IMR-90 (cell line): ENCODE data around the gene DCLK1. TPM values are rescaled to one million over a fixed set of nuclear protein-coding genes. Genes with fewer than 3 reads are reported as not detected.

Source experiments
- ATAC-seq: fragments of 200-7000 bp; cut with Tn5 transposase; 2 replicates; pipeline ENCODE4 v1.9.1; 2020; ENCODE audit warnings: low read depth, mild to moderate bottlenecking, moderate library complexity
- BruUV-seq: library from RNA; stranded (reverse); fragments of 400-500 nt; replicated peaks from 2 replicates; lab custom pipeline; 2021; lab: Mats Ljungman, UMichigan
- CTCF ChIA-PET: fragments of 300-600 bp; formaldehyde crosslinking; extraction: SDS; loops from one replicate; lab custom pipeline; 2021; ENCODE audit warnings: antibody characterized with exemption; lab: Yijun Ruan, JAX
- POLR2A ChIA-PET: fragments of 300-600 bp; sonication (Branson Sonifier 250); formaldehyde crosslinking; loops from one replicate; lab custom pipeline; 2022; ENCODE audit warnings: antibody characterized with exemption; ENCODE audit not compliant: unreplicated experiment; lab: Charles Lee
- DNase-seq: peaks from one replicate; pipeline ENCODE4 v3.0.0; 2013
- H2AFZ ChIP-seq: replicated peaks from 2 replicates; pipeline ENCODE3; 2013; ENCODE audit warnings: low read length, mild to moderate bottlenecking; ENCODE audit not compliant: poor library complexity
- H2AK5ac ChIP-seq: 2 replicates; pipeline ENCODE4 v1.6.1; 2013; ENCODE audit warnings: low read depth, low read length, inconsistent platforms
- H2AK9ac ChIP-seq: replicated peaks from 2 replicates; pipeline ENCODE3; 2013; ENCODE audit warnings: mild to moderate bottlenecking, low read depth, low read length, moderate library complexity; ENCODE audit not compliant: poor library complexity
- H2BK120ac ChIP-seq: 2 replicates; pipeline ENCODE4 v1.6.1; 2013; ENCODE audit warnings: low read depth, low read length, inconsistent platforms
- H2BK15ac ChIP-seq: 3 replicates; pipeline ENCODE4 v1.6.1; 2013; ENCODE audit warnings: low read depth, low read length, inconsistent platforms
- H2BK20ac ChIP-seq: 2 replicates; pipeline ENCODE4 v1.6.1; 2013; ENCODE audit warnings: low read depth, mild to moderate bottlenecking, inconsistent platforms, low read length, moderate library complexity
- H2BK5ac ChIP-seq: 2 replicates; pipeline ENCODE4 v1.6.1; 2013; ENCODE audit warnings: mild to moderate bottlenecking, low read depth, low read length, inconsistent platforms; ENCODE audit not compliant: poor library complexity, severe bottlenecking
- H3K14ac ChIP-seq: replicated peaks from 2 replicates; pipeline ENCODE4 v1.6.1; 2013; ENCODE audit warnings: low read depth, low read length, inconsistent platforms
- H3K18ac ChIP-seq: 2 replicates; pipeline ENCODE4 v1.6.1; 2013; ENCODE audit warnings: low read depth, low read length, control low read depth
- H3K23ac ChIP-seq: 2 replicates; pipeline ENCODE4 v1.6.1; 2013; ENCODE audit warnings: low read depth, low read length, inconsistent platforms
- H3K27ac ChIP-seq: 2 replicates; pipeline ENCODE4 v1.5.1; 2013; ENCODE audit warnings: mild to moderate bottlenecking, control low read depth, low read length; ENCODE audit not compliant: insufficient read depth
- H3K27me3 ChIP-seq: 2 replicates; pipeline ENCODE4 v1.6.1; 2013; ENCODE audit warnings: low read length; ENCODE audit not compliant: control insufficient read depth, insufficient read depth
- H3K36me3 ChIP-seq: 2 replicates; pipeline ENCODE4 v1.6.1; 2013; ENCODE audit warnings: low read length, mixed read lengths; ENCODE audit not compliant: control insufficient read depth, insufficient read depth
- H3K4ac ChIP-seq: 2 replicates; pipeline ENCODE4 v1.6.1; 2013; ENCODE audit warnings: low read depth, low read length, inconsistent platforms
- H3K4me1 ChIP-seq: 2 replicates; pipeline ENCODE4 v1.6.1; 2013; ENCODE audit warnings: low read length, mixed read lengths; ENCODE audit not compliant: control insufficient read depth, insufficient read depth
- H3K4me2 ChIP-seq: 2 replicates; pipeline ENCODE4 v1.6.1; 2013; ENCODE audit warnings: low read depth, mild to moderate bottlenecking, control low read depth, low read length, moderate library complexity
- H3K4me3 ChIP-seq: 2 replicates; pipeline ENCODE4 v1.5.1; 2013; ENCODE audit warnings: low read depth, mild to moderate bottlenecking, control low read depth, low read length, moderate library complexity; ENCODE audit not compliant: insufficient read depth
- H3K56ac ChIP-seq: 2 replicates; pipeline ENCODE4 v1.6.1; 2013; ENCODE audit warnings: low read length, inconsistent platforms; ENCODE audit not compliant: insufficient read depth; ENCODE audit errors: extremely low read depth
- H3K79me1 ChIP-seq, 2 experiments: 2 replicates each; pipeline ENCODE4 v1.6.1; 2013; ENCODE audit warnings: low read length in 2 of 2, inconsistent platforms in 1 of 2, low read depth in 1 of 2
- H3K9ac ChIP-seq: 2 replicates; pipeline ENCODE4 v1.6.1; 2013; ENCODE audit warnings: low read depth, low read length, control low read depth
- H3K9me1 ChIP-seq: 2 replicates; pipeline ENCODE4 v1.6.1; 2013; ENCODE audit warnings: low read length, inconsistent platforms; ENCODE audit not compliant: insufficient read depth
- H3K9me3 ChIP-seq: 2 replicates; pipeline ENCODE4 v1.6.1; 2013; ENCODE audit warnings: low read length; ENCODE audit not compliant: control insufficient read depth, insufficient read depth
- H4K20me1 ChIP-seq: 2 replicates; pipeline ENCODE4 v1.6.1; 2013; ENCODE audit warnings: low read length, inconsistent platforms; ENCODE audit not compliant: insufficient read depth
- H4K5ac ChIP-seq: 2 replicates; pipeline ENCODE4 v1.6.1; 2013; ENCODE audit warnings: mild to moderate bottlenecking, low read depth, low read length, control low read depth
- H4K8ac ChIP-seq, 2 experiments: 2 replicates each; pipeline ENCODE4 v1.6.1; 2013; ENCODE audit warnings: low read depth in 2 of 2, low read length in 2 of 2, control low read depth in 1 of 2, inconsistent platforms in 1 of 2
- H4K91ac ChIP-seq: 2 replicates; pipeline ENCODE4 v1.6.1; 2013; ENCODE audit warnings: low read depth, low read length, inconsistent platforms; ENCODE audit not compliant: insufficient read depth
- MAFK ChIP-seq: IDR thresholded peaks from 2 replicates; pipeline ENCODE4 v1.6.1; 2012; ENCODE audit warnings: low read depth, low read length, improper control_type of control experiment
- NFE2L2 ChIP-seq: fragments of 150-350 bp; IDR thresholded peaks from 2 replicates; pipeline ENCODE4 v1.6.1; 2016; ENCODE audit warnings: low read depth, mild to moderate bottlenecking, low read length
- POLR2A ChIP-seq: IDR thresholded peaks from 2 replicates; pipeline ENCODE4 v1.6.1; 2012; ENCODE audit warnings: mild to moderate bottlenecking, low read depth, low read length
- RAD21 ChIP-seq: IDR thresholded peaks from 2 replicates; pipeline ENCODE4 v1.6.1; 2012; ENCODE audit warnings: low read length, improper control_type of control experiment
- WGBS, 2 experiments: methylation state at CpG; one replicate each; pipeline versions ENCODE4 v1.1.5 to v1.1.7; 2013; ENCODE audit warnings: missing lambda C conversion rate in 2 of 2; ENCODE audit not compliant: insufficient read length in 1 of 2; ENCODE audit errors: extremely low coverage in 2 of 2; 5-methylcytosine and 5-hydroxymethylcytosine counted together
- dilution Hi-C: fragments of 300-500 bp; cut with HindIII; formaldehyde crosslinking; loops from one replicate; pipeline ENCODE4 v1.14.3; 2018; ENCODE audit warnings: low sequenced_read_pairs; ENCODE audit not compliant: unreplicated experiment
- in situ Hi-C: fragments of 300-500 bp; cut with MboI; formaldehyde crosslinking; loops from 3 replicates; pipeline ENCODE4 v1.14.3; 2019; ENCODE audit warnings: low sequenced_read_pairs, inconsistent platforms, mixed read lengths
- intact Hi-C: fragments of 100-400 bp; cut with micrococcal nuclease; formaldehyde crosslinking; loops from 2 replicates; pipeline ENCODE4 v1.10.0; 2022
- polyA plus RNA-seq, 3 experiments: library from polyadenylated mRNA; depleted of rRNA; stranded (reverse); fragments of >200 nt; gene quantifications; 2 replicates each; pipeline ENCODE4 v1.2.3, GENCODE V29; 2012; ENCODE audit warnings: low replicate concordance in 1 of 3
- total RNA-seq: library from RNA; depleted of rRNA; stranded (reverse); fragments of >200 nt; gene quantifications from 2 replicates; pipeline ENCODE4 v1.2.3, GENCODE V29; 2012
- TF ChIP-seq, protein P1 (sequence below): fragments of 150-350 bp; IDR thresholded peaks from 2 replicates; pipeline ENCODE4 v1.6.1; 2016; ENCODE audit warnings: low read depth, mild to moderate bottlenecking, low read length, moderate library complexity, borderline replicate concordance

DCLK1 gene
- total and polyA plus RNA-seq, 2 of the 4 experiments (the other 2 are of a cell fraction), result under 0.01 to 0.02 TPM

DNA sequence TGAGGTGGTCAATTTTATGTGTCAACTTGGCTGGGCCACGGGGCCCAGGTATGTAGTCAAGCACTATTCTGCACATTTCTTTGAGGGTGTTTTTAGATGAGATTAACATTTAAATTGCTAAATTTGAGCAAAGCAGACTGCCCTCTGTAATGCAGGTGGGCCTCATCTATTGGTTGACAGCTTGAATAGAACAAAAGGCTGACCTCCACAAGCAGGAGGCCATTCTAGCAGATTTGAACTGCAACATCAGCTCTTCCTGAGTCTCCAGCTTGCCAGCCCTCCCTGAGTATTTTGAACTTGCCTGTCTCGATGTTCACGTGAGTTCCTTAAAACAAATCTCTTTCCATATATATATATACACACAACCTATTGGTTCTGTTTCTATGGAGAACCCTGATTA lies 134.8 kb downstream of the DCLK1 start:
- no peak overlapping the region for H3K14ac ChIP-seq
- no peaks in the 10 kb centered on the region for H3K9me3 ChIP-seq
- no peak overlapping the region for H4K8ac ChIP-seq
- H3K9ac ChIP-seq, result no peak overlapping the region
- no peak for TF ChIP-seq POLR2A
- no peak for TF ChIP-seq RAD21
- TF ChIP-seq NFE2L2, result no peak
- no peak for TF ChIP-seq MAFK
- TF ChIP-seq, protein P1, sequence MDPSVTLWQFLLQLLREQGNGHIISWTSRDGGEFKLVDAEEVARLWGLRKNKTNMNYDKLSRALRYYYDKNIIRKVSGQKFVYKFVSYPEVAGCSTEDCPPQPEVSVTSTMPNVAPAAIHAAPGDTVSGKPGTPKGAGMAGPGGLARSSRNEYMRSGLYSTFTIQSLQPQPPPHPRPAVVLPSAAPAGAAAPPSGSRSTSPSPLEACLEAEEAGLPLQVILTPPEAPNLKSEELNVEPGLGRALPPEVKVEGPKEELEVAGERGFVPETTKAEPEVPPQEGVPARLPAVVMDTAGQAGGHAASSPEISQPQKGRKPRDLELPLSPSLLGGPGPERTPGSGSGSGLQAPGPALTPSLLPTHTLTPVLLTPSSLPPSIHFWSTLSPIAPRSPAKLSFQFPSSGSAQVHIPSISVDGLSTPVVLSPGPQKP, result no peak
- no peak overlapping the region for H3K18ac ChIP-seq
- no peak overlapping the region for H3K4ac ChIP-seq
- no peaks in the 10 kb centered on the region for H4K20me1 ChIP-seq
- no peak overlapping the region for H3K4me3 ChIP-seq
- H2BK120ac ChIP-seq, result no peak overlapping the region
- H3K4me1 ChIP-seq, result no peaks in the 10 kb centered on the region
- H3K27me3 ChIP-seq, result peaks cover 2% of the 10 kb centered on the region; the same call in 1 of the 2 replicates
- no peaks in the 10 kb centered on the region for H3K9me1 ChIP-seq
- H2AFZ ChIP-seq, result no peak overlapping the region
- no peak overlapping the region for H3K27ac ChIP-seq
- ATAC-seq (no peak), DNase-seq (no peak)
- H2BK15ac ChIP-seq, result no peak overlapping the region
- no peaks in the 10 kb centered on the region for H3K36me3 ChIP-seq
- no peak overlapping the region for H3K56ac ChIP-seq
- POLR2A ChIA-PET, result no interaction called here
- H2AK9ac ChIP-seq, result no peak overlapping the region
- no peak overlapping the region for H4K5ac ChIP-seq
- in situ Hi-C loops (loop anchor here (25.0 kb wide), 1 partner anchor 741 kb away; no protein-coding TSS in a partner anchor), intact Hi-C loops (no loop called here), dilution Hi-C loops (no loop called here)
- no peaks in the 10 kb centered on the region for H3K79me1 ChIP-seq
- WGBS, 2 experiments, result no CpG with 5 or more reads among the region's 3 CpGs
- no peak overlapping the region for H4K91ac ChIP-seq
- no peak overlapping the region for H3K4me2 ChIP-seq
- no TSS peak for BruUV-seq
- H2AK5ac ChIP-seq, result no peak overlapping the region
- H2BK20ac ChIP-seq, result no peak overlapping the region
- CTCF ChIA-PET, result interaction anchor here (0.6 kb wide), 1 partner anchor 832 kb away, joined by 4 read pairs; no protein-coding TSS in a partner anchor
- H2BK5ac ChIP-seq, result no peak overlapping the region
- H3K23ac ChIP-seq, result no peak overlapping the region
